Keratinocyte (primary cell): Measurements from ENCODE around the gene BANF2.

Source experiments
- CTCF ChIP-seq, 3 experiments: IDR thresholded peaks in 1 of 3; conservative IDR thresholded peaks in 1 of 3; optimal IDR thresholded peaks in 1 of 3; 2 replicates in 2 of 3; 3 replicates in 1 of 3; pipeline versions ENCODE3 to v1.5.1; 2011; ENCODE audit warnings: low read length in 3 of 3, mild to moderate bottlenecking in 3 of 3, moderate library complexity in 2 of 3, control low read depth in 1 of 3, inconsistent platforms in 1 of 3; ENCODE audit not compliant: insufficient read depth in 2 of 3; ENCODE audit errors: extremely low read depth in 1 of 3
- EZH2 ChIP-seq: IDR thresholded peaks from one replicate; pipeline ENCODE4 v1.6.1; 2012; ENCODE audit warnings: inconsistent platforms, mild to moderate bottlenecking, low read length, moderate library complexity

- TF ChIP-seq CTCF (optimal IDR thresholded peaks at IDR 0.05 in 1 of 3, IDR thresholded peaks at IDR 0.05 in 1 of 3, conservative IDR thresholded peaks at IDR 0.05 in 1 of 3; ENCODE audit: extremely low read depth in 1 of 3, insufficient read depth in 2 of 3, low read length in 3 of 3) (no peak), EZH2 (no peak)
Measured at GRCh38 chr20:17756529-17756928, 56.8 kb downstream of the BANF2 start.
